ENCODE data around the gene GFOD2.

GRCh38 chr16:67653789-67654402 is 65.2 kb downstream of the GFOD2 start:
- TF ChIP-seq USF2 (IDR thresholded peaks at IDR 0.05; ENCODE audit: low read length) = no peak
- TF ChIP-seq, protein P1, sequence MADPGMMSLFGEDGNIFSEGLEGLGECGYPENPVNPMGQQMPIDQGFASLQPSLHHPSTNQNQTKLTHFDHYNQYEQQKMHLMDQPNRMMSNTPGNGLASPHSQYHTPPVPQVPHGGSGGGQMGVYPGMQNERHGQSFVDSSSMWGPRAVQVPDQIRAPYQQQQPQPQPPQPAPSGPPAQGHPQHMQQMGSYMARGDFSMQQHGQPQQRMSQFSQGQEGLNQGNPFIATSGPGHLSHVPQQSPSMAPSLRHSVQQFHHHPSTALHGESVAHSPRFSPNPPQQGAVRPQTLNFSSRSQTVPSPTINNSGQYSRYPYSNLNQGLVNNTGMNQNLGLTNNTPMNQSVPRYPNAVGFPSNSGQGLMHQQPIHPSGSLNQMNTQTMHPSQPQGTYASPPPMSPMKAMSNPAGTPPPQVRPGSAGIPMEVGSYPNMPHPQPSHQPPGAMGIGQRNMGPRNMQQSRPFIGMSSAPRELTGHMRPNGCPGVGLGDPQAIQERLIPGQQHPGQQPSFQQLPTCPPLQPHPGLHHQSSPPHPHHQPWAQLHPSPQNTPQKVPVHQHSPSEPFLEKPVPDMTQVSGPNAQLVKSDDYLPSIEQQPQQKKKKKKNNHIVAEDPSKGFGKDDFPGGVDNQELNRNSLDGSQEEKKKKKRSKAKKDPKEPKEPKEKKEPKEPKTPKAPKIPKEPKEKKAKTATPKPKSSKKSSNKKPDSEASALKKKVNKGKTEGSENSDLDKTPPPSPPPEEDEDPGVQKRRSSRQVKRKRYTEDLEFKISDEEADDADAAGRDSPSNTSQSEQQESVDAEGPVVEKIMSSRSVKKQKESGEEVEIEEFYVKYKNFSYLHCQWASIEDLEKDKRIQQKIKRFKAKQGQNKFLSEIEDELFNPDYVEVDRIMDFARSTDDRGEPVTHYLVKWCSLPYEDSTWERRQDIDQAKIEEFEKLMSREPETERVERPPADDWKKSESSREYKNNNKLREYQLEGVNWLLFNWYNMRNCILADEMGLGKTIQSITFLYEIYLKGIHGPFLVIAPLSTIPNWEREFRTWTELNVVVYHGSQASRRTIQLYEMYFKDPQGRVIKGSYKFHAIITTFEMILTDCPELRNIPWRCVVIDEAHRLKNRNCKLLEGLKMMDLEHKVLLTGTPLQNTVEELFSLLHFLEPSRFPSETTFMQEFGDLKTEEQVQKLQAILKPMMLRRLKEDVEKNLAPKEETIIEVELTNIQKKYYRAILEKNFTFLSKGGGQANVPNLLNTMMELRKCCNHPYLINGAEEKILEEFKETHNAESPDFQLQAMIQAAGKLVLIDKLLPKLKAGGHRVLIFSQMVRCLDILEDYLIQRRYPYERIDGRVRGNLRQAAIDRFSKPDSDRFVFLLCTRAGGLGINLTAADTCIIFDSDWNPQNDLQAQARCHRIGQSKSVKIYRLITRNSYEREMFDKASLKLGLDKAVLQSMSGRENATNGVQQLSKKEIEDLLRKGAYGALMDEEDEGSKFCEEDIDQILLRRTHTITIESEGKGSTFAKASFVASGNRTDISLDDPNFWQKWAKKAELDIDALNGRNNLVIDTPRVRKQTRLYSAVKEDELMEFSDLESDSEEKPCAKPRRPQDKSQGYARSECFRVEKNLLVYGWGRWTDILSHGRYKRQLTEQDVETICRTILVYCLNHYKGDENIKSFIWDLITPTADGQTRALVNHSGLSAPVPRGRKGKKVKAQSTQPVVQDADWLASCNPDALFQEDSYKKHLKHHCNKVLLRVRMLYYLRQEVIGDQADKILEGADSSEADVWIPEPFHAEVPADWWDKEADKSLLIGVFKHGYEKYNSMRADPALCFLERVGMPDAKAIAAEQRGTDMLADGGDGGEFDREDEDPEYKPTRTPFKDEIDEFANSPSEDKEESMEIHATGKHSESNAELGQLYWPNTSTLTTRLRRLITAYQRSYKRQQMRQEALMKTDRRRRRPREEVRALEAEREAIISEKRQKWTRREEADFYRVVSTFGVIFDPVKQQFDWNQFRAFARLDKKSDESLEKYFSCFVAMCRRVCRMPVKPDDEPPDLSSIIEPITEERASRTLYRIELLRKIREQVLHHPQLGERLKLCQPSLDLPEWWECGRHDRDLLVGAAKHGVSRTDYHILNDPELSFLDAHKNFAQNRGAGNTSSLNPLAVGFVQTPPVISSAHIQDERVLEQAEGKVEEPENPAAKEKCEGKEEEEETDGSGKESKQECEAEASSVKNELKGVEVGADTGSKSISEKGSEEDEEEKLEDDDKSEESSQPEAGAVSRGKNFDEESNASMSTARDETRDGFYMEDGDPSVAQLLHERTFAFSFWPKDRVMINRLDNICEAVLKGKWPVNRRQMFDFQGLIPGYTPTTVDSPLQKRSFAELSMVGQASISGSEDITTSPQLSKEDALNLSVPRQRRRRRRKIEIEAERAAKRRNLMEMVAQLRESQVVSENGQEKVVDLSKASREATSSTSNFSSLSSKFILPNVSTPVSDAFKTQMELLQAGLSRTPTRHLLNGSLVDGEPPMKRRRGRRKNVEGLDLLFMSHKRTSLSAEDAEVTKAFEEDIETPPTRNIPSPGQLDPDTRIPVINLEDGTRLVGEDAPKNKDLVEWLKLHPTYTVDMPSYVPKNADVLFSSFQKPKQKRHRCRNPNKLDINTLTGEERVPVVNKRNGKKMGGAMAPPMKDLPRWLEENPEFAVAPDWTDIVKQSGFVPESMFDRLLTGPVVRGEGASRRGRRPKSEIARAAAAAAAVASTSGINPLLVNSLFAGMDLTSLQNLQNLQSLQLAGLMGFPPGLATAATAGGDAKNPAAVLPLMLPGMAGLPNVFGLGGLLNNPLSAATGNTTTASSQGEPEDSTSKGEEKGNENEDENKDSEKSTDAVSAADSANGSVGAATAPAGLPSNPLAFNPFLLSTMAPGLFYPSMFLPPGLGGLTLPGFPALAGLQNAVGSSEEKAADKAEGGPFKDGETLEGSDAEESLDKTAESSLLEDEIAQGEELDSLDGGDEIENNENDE (IDR thresholded peaks at IDR 0.05; ENCODE audit: insufficient replicate concordance, low read length) = no peak
- no peak for TF ChIP-seq CBX5 (IDR thresholded peaks at IDR 0.05; ENCODE audit: low read depth, low read length)
- TF ChIP-seq EP300 (IDR thresholded peaks at IDR 0.05; ENCODE audit: borderline replicate concordance in 1 of 2, low read depth in 2 of 2, low read length in 2 of 2) = no peak

Measured in H1 (cell line).